Measurements from ENCODE around the gene TRAPPC12. TPM values are rescaled to one million over a fixed set of nuclear protein-coding genes. Genes with fewer than 3 reads are reported as not detected.
A peak's percentile ranks its signal among the peaks of the same experiment; 100 is the strongest.

The TRAPPC12 gene
- total and polyA plus RNA-seq, 12 donors: 71.9 to 256 (median 89.6) TPM

GRCh38 chr2:3462493-3463104, 83.1 kb downstream of the TRAPPC12 start:
- intact Hi-C loops (cut with DNase I): loop anchor here in 7 of 10 donors (1.0 to 5.0 kb wide), 4 partner anchors 38 to 85 kb away; partner anchors contain the start of genes EIPR1 (in 1 of the 7) and TRAPPC12 (in 1 of the 7)
- Histone ChIP-seq H3K36me3 (peaks cover 0 to 85% (median 26%) of the 10 kb centered on the region in 9 donors), H3K27ac (no peak overlapping the region), H3K4me3 (no peak overlapping the region), H3K27me3 (no peaks in the 10 kb centered on the region), H3K4me1 (peaks cover 14 to 63% (median 47%) of the 10 kb centered on the region in 9 donors), H3K9me3 (no peaks in the 10 kb centered on the region)
- ATAC-seq (no peak), DNase-seq (no peak)
- 79 to 82% methylated on average over 10 of the region's 10 CpGs for WGBS, 2 donors
- TF ChIP-seq, protein P1, sequence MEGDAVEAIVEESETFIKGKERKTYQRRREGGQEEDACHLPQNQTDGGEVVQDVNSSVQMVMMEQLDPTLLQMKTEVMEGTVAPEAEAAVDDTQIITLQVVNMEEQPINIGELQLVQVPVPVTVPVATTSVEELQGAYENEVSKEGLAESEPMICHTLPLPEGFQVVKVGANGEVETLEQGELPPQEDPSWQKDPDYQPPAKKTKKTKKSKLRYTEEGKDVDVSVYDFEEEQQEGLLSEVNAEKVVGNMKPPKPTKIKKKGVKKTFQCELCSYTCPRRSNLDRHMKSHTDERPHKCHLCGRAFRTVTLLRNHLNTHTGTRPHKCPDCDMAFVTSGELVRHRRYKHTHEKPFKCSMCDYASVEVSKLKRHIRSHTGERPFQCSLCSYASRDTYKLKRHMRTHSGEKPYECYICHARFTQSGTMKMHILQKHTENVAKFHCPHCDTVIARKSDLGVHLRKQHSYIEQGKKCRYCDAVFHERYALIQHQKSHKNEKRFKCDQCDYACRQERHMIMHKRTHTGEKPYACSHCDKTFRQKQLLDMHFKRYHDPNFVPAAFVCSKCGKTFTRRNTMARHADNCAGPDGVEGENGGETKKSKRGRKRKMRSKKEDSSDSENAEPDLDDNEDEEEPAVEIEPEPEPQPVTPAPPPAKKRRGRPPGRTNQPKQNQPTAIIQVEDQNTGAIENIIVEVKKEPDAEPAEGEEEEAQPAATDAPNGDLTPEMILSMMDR (IDR thresholded peaks at IDR 0.05): peak in 4 of 9 donors; percentile 6 to 50 (median 16)

DNA sequence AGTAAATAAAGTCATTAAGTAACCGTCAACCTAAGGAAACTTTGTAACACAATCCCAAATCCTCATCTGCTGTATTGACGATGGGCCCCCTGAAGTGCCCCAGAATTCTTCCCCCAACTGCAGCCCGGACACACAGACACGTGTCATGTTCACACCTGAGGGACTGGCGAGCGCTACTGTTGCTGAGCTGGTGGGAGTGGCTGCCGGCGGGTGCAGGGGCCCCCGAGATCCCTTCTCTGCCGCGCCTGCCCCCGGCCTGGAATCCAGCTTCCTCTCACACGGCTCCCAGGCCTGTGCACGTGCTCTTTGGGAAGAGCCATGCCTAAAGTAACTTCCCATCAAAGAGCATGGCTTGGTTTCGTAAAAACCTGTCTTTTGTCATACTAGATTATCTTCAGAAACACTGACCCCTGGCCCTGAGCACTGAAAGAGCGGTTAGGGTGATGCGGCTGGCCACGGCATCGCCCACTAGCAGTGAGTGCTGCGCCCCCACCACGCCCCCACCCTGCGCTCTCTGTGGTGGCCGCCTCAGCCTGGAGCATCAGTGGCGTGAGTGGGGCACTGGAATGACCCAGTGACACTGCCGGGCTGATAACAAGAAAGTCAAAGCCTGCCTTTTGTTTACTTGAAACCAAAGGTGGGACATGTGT, 83.8 kb downstream of the TRAPPC12 start:
- intact Hi-C loops (cut with DNase I): loop anchor here in 6 of 10 donors (5.0 kb wide), 3 partner anchors 41 to 86 kb away; partner anchors contain the start of genes EIPR1 (in 1 of the 6) and TRAPPC12 (in 1 of the 6)
- Histone ChIP-seq H3K27me3 (no peaks in the 10 kb centered on the region), H3K4me1 (peaks cover 14 to 61% (median 47%) of the 10 kb centered on the region in 9 donors), H3K27ac (no peak overlapping the region), H3K9me3 (no peaks in the 10 kb centered on the region), H3K4me3 (no peak overlapping the region), H3K36me3 (peaks cover 0 to 85% (median 25%) of the 10 kb centered on the region in 9 donors)
- no peak for DNase-seq
- 87 to 88% methylated on average over 25 of the region's 25 CpGs for WGBS, 2 donors
- ATAC-seq: no peak
- TF ChIP-seq, protein P1 (IDR thresholded peaks at IDR 0.05): no peak

GRCh38 chr2:3463944-3464343, 84.5 kb downstream of the TRAPPC12 start:
- intact Hi-C loops (cut with DNase I): loop anchor here in 6 of 10 donors (5.0 kb wide), 3 partner anchors 42 to 87 kb away; partner anchors contain the start of genes EIPR1 (in 1 of the 6) and TRAPPC12 (in 1 of the 6)
- peaks cover 0 to 85% (median 32%) of the 10 kb centered on the region in 9 donors for H3K36me3 ChIP-seq
- H3K4me1 ChIP-seq: peaks cover 12 to 55% (median 47%) of the 10 kb centered on the region in 9 donors
- no peak for ATAC-seq
- no peaks in the 10 kb centered on the region for H3K9me3 ChIP-seq
- no peak overlapping the region for H3K27ac ChIP-seq
- H3K27me3 ChIP-seq: no peaks in the 10 kb centered on the region
- WGBS, 2 donors: 92 to 96% methylated on average over 13 of the region's 13 CpGs
- TF ChIP-seq, protein P1 (IDR thresholded peaks at IDR 0.05): no peak
- DNase-seq: no peak
- no peak overlapping the region for H3K4me3 ChIP-seq

- Histone ChIP-seq H3K27ac (peak overlapping the region in 4 of 10 donors; percentile 80 to 88 (median 84)), H3K9me3 (no peaks in the 10 kb centered on the region), H3K36me3 (peaks cover 0 to 89% (median 33%) of the 10 kb centered on the region in 9 donors), H3K4me3 (no peak overlapping the region), H3K4me1 (peaks cover 10 to 55% (median 47%) of the 10 kb centered on the region in 9 donors), H3K27me3 (no peaks in the 10 kb centered on the region)
- TF ChIP-seq, protein P1 (IDR thresholded peaks at IDR 0.05): no peak
- no peak for DNase-seq
- ATAC-seq: no peak
- 95 to 96% methylated on average over 21 of the region's 21 CpGs for WGBS, 2 donors
- intact Hi-C loops (cut with DNase I): loop anchor here in 6 of 10 donors (5.0 kb wide), 3 partner anchors 42 to 87 kb away; partner anchors contain the start of genes EIPR1 (in 1 of the 6) and TRAPPC12 (in 1 of the 6)
Measured at GRCh38 chr2:3464401-3465005, 85.0 kb downstream of the TRAPPC12 start.

Data from heart right ventricle (tissue), 16 donors.